HPDE6-E6E7 (cell line): Measurements from ENCODE around the gene ZG16.

Experiments
- DNase-seq: peaks from one replicate; pipeline ENCODE4 v3.0.0; 2011; ENCODE audit warnings: missing footprints; ENCODE audit errors: extremely low spot score

ZG16 gene

DNA sequence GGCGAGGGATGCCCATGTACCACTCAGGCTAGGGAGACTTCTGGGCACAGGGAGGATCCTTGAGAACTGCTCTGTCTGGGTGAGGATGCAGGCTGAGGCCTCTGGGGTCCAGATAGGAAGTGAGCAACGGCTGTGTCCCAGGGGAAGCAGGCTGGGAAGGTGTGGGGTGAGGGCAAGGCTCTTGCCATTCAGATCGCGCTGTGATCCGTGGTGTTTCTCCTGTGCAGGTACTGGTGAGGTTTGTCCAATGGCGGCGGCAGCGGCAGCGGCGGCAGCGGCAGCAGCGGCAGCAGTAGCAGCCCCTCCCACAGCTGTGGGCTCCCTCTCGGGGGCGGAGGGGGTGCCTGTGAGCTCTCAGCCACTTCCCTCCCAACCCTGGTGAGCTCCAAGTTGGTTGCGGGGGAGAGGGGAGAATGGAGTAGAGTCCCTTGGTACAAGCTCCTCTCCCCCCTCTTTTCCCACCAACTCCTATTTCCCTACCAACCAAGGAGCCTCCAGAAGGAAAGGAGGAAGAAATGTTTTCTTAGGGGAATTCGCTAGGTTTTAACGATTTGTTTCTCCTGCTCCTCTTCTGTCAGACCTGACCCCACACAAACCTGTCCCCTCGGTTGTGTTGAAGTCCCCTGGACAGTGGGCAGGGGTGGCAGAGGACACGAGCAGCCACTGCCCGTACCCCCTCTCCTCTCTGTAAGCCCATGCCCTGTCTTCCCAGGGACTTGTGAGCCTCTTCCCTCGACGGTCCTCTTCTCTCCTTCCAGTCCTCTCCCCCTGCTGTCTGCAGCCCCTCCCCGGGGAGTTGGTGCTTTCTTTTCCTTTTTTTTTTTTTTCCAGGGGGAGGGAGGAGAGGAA lies 32.0 kb downstream of the ZG16 start:
- no peak for DNase-seq

DNA sequence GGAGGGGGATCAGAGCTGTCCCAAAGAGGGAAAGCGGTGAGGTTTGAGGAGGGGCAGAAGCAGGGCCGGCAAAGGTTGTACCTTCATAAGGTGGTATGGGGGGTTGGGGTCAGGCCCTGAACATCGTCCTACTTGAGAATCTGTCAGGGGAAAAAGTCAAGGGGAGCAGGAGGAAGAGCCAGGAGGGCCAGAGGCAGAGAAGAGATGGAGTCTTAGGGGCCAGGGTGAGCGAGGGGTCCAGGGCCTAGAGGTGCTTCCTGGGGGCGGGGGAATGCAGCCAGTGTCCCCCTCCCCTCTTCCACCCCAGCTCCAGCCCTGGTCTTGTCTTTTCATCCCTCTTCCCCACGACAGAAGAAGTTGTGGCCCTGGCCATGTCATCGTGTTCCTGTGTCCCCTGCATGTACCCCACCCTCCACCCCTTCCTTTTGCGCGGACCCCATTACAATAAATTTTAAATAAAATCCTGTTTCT lies 32.7 kb downstream of the ZG16 start:
- DNase-seq, result no peak

DNA sequence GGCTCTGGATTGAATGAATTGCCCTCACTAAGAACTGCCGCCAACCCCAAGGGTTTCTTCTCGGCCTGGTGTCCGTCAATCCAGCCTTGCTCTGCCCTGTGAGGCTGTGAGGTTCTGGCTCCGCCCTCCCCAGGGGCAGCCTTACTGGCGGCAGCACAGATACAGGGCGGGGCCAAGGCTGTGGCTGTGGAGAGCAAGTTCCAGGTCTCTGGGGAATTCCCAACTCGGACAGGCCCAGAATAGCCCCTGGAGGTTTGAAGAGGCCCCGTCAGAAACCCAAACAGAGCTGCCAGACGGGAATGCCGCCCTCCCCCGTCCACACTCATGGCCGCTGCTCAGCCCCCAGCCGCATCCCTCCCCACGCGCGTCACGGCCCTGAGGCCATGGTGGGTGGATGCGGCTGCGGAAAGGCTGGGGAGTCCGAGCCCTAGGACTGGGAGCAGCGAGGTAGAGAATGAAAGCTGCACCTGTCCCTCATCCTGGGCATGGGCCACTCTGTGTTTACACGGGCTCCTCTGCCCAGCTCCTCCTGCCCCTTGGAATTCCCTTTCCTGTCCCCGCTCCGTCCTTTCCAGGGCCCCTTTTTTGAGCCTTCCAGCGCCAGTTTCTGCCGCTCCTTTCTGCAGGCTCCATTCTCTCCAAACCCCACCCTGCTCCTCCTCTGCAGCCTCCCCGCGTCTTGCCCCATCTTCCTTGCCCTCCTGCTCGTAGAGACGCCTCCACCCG lies 33.3 kb downstream of the ZG16 start:
- DNase-seq, result peak; percentile 89

DNA sequence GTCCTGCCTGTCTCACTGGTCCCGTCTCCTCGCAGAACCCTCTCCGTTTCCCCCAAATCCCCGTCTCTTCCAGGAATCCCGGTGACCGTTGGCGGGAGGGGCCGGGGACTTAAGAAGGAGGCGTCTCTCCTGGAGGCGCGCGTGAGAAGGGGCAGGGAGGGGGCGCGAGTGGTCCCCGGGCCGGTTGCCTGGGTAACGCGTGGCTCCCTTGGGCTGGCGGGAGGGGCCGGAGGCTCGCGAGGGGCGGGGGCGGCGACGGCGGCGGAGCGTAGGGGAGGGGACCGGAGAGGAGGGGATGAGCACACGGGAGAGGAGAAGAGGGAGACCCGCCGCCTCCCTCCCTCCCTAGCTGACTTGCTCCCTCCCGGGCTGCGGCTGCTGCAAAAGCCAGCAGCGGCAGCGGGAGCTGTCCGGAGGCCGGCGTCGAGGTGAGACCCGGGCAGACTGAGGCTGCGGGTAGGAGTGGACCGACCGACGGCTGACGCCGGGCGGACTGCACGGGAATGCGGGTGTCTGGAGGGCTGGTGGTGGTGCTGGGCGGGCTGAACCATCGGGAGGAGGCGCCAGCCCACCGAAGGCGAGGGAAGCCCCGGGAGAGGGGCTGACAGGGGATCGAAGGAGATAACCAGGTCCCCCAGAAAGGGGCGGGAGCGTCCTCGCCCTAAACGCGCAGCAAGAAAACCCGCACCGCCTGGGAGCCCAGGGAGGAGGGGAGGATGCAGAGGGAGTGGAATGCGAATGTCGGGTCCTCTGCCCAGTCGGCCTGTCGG lies 34.0 kb downstream of the ZG16 start, which contains the start of gene PRRT2:
PRRT2 (plus strand) TSS at position 298 of the 770 bp plus-strand sequence. CDS start 862 bp downstream, outside the sequence.
- no peak for DNase-seq

DNA sequence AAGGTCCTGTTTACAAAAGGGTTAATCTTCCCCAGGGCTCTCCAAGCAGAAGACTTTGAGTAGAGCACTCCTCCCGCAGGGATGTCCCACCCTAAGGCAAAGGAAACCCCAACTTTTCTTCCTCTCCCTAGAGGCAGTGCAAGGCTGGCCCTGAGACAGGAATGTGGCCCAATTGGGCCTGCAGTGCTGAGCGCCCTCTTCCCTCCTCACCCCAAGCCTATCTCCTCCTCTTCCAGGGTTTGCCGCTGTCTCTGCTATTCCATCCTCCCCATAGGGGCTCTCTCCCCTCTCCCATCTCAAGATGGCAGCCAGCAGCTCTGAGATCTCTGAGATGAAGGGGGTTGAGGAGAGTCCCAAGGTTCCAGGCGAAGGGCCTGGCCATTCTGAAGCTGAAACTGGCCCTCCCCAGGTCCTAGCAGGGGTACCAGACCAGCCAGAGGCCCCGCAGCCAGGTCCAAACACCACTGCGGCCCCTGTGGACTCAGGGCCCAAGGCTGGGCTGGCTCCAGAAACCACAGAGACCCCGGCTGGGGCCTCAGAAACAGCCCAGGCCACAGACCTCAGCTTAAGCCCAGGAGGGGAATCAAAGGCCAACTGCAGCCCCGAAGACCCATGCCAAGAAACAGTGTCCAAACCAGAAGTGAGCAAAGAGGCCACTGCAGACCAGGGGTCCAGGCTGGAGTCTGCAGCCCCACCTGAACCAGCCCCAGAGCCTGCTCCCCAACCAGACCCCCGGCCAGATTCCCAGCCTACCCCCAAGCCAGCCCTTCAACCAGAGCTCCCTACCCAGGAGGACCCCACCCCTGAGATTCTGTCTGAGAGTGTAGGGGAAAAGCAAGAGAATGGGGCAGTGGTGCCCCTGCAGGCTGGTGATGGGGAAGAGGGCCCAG lies 34.9 kb downstream of the ZG16 start:
- DNase-seq, result no peak

DNA sequence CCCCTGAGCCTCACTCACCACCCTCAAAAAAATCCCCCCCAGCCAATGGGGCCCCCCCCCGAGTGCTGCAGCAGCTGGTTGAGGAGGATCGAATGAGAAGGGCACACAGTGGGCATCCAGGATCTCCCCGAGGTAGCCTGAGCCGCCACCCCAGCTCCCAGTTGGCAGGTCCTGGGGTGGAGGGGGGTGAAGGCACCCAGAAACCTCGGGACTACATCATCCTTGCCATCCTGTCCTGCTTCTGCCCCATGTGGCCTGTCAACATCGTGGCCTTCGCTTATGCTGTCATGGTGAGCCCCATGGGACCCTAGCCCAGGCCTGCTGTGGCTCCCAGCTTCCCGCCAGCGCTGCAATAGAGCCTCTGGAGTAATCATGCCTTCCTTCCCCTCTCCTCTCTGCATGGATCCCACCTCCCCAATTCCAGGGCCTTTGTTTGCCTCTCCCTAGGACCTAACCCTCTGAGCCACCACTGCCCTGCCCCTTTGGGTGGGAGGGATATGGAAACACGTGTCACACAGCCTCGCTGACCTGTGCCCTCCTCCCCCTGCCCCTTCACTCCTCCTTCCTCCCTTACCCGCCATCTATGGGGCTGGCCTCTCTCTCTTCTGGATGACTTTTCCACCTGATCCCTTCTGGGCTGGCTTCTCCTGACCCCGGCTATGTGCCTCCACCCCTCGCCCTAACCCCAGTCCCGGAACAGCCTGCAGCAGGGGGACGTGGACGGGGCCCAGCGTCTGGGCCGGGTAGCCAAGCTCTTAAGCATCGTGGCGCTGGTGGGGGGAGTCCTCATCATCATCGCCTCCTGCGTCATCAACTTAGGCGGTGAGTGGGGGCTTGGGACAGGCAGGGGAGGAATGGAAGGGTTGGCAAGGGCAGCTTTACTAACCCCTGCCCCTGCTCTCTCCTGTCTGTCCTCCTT lies 35.8 kb downstream of the ZG16 start:
- DNase-seq, result no peak

DNA sequence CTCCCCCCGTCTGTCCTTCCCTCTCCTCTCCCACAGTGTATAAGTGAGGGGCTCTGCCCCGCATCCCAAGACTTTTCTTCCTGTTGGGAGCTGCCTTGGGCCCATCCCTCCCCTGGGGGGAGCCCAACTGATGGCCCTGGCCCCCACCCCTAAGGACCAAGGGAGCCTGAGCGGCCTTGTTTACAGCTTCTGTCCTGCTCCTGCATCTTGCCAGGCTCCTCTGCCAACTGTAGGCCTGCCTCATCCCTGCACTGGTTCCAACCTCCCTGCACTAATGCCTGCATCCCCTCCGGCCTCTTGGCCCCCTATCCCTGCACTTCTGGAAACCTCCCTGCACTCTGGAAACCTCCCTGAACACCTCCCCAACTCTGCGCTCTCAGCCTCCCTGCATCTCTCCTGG lies 36.5 kb downstream of the ZG16 start:
- no peak for DNase-seq

DNA sequence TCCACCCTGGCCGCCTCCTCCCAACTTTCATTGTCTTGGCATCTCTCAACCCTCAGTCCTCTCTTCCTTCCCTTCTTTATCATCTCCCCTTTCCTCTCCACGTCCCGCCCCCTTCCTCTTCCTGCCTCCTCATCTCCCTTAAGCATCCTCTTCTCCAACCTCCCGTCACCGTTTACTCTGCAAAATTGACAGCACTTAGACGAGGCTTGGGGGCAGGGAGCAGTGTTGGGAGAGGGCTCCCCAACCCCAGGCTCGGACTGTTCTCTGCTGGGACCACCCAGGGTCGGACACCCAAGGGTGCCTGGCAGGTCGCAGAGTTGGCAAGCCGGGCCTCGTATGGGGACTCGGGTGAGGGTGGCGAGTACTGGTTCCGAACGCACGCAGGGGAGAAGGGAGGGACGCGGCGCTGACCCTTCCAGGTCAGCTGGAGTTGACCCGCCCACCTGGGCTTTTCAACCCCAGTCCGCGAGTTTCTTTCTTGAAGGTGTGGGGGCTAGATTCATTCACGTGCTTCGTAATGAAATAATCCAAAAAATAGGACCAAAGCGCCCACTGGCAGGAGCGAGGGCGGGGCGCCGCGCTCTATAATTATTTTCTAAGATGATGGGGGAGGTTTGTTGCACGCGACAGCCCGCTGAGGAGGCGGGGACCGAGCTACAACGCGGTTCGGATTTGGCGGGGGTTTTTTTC lies 37.1 kb downstream of the ZG16 start:
- no peak for DNase-seq

DNA sequence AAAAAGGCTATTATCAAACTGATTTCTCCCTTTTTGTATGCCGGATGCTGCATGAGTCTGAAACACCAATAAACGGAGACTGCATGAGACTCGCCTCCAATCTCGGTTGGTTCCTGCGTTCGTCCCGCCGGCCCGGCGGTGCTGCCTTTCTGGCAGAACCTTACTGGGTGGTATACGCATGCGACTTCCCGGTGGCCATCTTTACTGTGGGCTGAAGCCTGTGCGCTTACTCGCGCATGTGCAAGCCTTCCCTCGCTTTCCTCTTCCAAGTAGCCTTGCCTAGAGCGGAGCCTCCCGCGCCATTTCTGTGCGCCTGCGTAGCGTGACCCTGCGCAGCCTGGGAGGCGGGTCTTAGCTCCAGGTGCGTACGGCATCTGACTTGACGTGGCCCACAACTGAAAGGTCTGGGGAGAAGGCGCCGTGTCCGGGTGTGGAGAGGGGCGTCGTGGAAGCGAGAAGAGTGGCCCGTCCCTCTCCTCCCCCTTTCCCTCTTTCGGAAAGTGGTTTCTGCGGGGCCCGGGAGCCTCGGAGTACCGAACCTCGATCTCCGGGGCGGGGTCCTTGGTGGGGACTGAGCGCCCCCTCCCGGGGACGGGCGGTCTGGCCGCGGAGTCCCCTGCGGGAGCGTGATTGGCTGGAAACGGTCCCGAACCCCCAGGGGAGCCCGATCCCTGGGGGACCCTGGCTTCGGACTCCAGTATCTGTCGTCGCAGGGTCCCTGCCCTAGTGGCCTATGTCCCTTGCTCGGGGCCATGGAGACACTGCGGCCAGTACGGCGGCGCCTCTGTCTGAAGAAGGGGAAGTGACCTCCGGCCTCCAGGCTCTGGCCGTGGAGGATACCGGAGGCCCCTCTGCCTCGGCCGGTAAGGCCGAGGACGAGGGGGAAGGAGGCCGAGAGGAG lies 38.0 kb downstream of the ZG16 start, which contains the start of gene PAGR1:
PAGR1 (plus strand) TSS at position 360 of the 901 bp plus-strand sequence; CDS start at position 734, 374 bp downstream.
- DNase-seq, result peak; percentile 92

DNA sequence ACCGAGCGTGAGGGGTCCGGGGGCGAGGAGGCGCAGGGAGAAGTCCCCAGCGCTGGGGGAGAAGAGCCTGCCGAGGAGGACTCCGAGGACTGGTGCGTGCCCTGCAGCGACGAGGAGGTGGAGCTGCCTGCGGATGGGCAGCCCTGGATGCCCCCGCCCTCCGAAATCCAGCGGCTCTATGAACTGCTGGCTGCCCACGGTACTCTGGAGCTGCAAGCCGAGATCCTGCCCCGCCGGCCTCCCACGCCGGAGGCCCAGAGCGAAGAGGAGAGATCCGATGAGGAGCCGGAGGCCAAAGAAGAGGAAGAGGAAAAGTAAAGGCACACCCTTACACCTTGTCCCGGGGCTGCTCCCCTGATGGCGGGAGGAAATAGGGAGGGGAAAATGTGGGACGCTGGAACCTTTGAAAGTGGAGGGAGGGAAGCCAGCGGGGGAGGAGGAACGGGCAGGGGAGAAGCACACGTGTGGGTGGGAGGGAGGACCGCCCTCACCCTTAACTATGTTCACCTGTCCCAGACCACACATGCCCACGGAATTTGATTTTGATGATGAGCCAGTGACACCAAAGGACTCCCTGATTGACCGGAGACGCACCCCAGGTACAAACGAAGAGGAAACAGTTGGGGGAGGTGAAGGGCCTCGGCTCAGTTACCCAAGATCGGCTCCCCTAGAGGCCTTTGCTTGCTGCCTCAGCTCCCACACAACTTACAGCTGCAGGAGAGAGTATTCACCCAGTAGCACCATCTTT lies 38.8 kb downstream of the ZG16 start:
- no peak for DNase-seq

DNA sequence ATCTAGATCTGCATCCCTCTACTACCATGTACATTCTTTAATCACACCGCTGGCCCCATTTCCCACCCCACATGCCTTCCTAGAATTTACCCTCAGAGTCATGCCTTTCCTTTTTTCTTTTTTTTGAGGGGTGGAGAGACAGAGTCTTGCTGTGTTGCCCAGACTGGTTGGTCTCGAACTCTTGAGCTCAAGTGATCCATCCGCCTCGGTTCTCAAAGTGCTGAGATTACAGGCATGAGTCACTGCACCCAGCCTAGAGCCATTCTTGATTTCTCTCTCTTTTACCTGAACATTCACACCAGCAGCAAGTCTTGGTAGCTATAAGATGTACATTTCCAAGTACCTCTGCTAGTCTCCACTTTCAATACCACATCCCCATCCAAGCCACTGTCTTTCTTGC lies 40.0 kb downstream of the ZG16 start:
- no peak for DNase-seq

DNA sequence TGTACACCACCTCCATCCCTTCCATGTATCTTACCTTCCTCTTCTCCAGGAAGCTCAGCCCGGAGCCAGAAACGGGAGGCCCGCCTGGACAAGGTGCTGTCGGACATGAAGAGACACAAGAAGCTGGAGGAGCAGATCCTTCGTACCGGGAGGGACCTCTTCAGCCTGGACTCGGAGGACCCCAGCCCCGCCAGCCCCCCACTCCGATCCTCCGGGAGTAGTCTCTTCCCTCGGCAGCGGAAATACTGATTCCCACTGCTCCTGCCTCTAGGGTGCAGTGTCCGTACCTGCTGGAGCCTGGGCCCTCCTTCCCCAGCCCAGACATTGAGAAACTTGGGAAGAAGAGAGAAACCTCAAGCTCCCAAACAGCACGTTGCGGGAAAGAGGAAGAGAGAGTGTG lies 41.5 kb downstream of the ZG16 start:
- DNase-seq, result no peak

DNA sequence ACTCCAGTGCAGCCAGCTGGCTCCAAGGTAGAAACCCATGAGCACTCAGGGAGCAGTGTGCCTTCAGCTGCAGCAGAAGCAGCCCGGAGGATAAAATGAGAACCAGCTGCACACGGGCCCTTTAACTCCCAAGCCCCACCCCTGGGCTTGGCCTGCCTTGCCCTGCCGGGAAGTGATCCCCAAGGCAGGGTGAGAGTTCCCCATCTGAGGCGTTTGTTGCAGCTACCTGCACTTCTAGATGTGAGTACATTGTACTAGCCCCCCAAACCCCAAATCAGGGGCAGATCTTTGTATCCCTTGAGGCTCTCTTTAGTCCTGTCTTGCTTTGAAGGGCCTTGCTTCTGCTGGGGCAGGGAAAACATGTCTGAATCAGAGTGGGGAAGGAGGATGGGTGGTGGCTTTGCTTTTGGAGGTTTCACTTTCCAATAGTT lies 42.2 kb downstream of the ZG16 start, which contains the start of gene MVP:
MVP (plus strand) TSS at position 192 of the 431 bp plus-strand sequence. CDS start 10,088 bp downstream, outside the sequence.
- DNase-seq, result no peak

DNA sequence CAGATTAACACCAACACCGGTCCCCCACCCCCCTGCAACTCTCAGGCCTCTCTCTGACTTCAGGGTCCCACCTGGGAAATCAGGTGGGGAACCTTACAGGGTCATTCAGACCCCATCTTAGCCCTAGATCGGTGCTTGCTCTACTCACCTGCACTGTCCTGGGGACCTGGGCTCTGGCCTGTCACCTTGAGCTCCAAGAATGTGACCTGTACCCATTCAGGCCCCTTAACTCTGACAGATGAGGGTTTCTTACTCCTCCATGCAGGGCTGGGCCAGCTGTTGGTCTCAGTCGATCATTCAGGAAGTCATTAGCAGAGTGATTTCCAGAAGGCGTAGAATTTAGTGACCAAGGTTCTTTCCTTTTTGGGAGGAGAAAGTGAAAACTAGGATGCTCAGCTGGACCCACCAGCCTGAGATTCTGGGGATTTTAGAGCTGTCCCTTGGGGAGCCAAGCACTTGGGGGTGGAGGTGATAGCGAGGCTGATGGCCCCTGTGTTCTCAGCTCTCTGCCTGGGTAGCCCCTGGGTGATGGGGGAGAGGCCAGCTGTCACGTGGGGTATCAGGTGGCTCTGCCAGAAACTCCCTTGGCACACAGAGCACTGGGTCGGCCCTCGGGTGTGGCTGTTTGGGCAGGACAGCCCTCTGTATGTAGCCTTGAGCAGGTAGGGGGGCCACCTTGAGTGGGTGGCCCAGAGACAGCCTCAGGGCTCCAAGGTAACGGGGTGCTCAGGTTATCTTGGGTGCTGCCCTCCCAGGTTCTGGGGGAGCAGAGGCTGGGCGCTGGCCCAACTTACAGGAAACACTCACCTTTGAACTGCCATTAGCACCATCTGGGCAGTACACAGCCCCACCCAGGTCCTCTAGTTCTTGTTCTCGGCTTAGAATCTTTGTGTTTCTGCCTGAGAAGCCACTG lies 42.9 kb downstream of the ZG16 start:
- no peak for DNase-seq

DNA sequence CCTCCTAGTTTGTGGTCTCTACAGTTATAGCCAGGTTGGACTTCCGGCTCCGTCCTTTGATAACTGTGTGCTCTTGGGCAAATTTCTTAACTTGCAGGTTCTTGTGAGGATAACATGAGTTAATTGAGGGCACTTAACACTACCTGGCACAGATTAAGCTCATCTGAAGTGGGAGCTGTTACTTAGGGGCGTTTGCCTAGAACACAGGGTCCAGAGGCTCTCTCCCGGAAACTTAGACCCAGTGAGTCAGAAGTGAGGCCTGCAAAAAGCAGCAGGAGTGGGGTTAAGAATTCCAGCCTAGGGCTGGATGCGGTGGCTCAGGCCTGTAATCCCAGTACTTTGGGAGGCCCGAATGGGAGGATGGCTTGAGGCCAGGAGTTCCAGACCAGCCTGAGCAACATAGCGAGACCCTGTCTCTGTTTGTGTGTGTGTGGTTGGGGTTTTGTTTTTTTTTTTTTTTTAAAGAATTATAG lies 43.6 kb downstream of the ZG16 start:
- no peak for DNase-seq

DNA sequence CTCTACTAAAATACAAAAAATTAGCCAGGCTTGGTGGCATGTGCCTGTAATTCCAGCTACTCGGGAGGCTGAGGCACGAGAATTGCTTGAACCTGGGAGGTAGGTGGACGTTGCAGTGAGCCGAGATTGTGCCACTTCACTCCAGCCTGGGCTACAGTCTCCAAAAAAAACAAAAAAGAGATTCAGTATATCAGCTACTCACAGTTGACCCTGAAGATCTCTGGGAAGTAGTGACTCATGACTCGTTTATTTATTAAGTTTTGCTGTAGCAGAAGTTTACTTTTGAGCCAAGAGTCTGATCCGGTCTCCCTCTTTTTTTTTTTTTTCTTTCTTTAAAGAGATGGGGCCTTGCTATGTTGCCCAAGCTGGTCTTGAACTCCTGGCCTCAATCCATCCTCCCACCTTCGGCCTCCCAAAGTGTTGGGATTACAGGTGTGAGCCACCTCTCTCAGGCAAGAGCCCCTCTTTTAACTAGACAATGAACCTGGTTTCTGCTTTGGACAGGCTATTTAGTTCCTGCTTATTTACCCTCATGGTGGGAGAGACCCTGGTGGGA lies 46.6 kb downstream of the ZG16 start:
- DNase-seq, result no peak
